IMR-90 (cell line): Measurements from ENCODE around the gene TMEM38B. TPM values are rescaled to one million over a fixed set of nuclear protein-coding genes. Genes with fewer than 3 reads are reported as not detected.

ENCODE experiments used
- ATAC-seq: fragments of 200-7000 bp; cut with Tn5 transposase; 2 replicates; pipeline ENCODE4 v1.9.1; 2020; ENCODE audit warnings: low read depth, mild to moderate bottlenecking, moderate library complexity
- BruUV-seq: library from RNA; stranded (reverse); fragments of 400-500 nt; replicated peaks from 2 replicates; lab custom pipeline; 2021; lab: Mats Ljungman, UMichigan
- CTCF ChIA-PET: fragments of 300-600 bp; formaldehyde crosslinking; extraction: SDS; loops from one replicate; lab custom pipeline; 2021; ENCODE audit warnings: antibody characterized with exemption; lab: Yijun Ruan, JAX
- POLR2A ChIA-PET: fragments of 300-600 bp; sonication (Branson Sonifier 250); formaldehyde crosslinking; loops from one replicate; lab custom pipeline; 2022; ENCODE audit warnings: antibody characterized with exemption; ENCODE audit not compliant: unreplicated experiment; lab: Charles Lee
- DNase-seq: peaks from one replicate; pipeline ENCODE4 v3.0.0; 2013
- H2AFZ ChIP-seq: replicated peaks from 2 replicates; pipeline ENCODE3; 2013; ENCODE audit warnings: low read length, mild to moderate bottlenecking; ENCODE audit not compliant: poor library complexity
- H2AK5ac ChIP-seq: 2 replicates; pipeline ENCODE4 v1.6.1; 2013; ENCODE audit warnings: low read depth, low read length, inconsistent platforms
- H2AK9ac ChIP-seq: replicated peaks from 2 replicates; pipeline ENCODE3; 2013; ENCODE audit warnings: mild to moderate bottlenecking, low read depth, low read length, moderate library complexity; ENCODE audit not compliant: poor library complexity
- H2BK120ac ChIP-seq: 2 replicates; pipeline ENCODE4 v1.6.1; 2013; ENCODE audit warnings: low read depth, low read length, inconsistent platforms
- H2BK15ac ChIP-seq: 3 replicates; pipeline ENCODE4 v1.6.1; 2013; ENCODE audit warnings: low read depth, low read length, inconsistent platforms
- H2BK20ac ChIP-seq: 2 replicates; pipeline ENCODE4 v1.6.1; 2013; ENCODE audit warnings: low read depth, mild to moderate bottlenecking, inconsistent platforms, low read length, moderate library complexity
- H2BK5ac ChIP-seq: 2 replicates; pipeline ENCODE4 v1.6.1; 2013; ENCODE audit warnings: mild to moderate bottlenecking, low read depth, low read length, inconsistent platforms; ENCODE audit not compliant: poor library complexity, severe bottlenecking
- H3K14ac ChIP-seq: replicated peaks from 2 replicates; pipeline ENCODE4 v1.6.1; 2013; ENCODE audit warnings: low read depth, low read length, inconsistent platforms
- H3K18ac ChIP-seq: 2 replicates; pipeline ENCODE4 v1.6.1; 2013; ENCODE audit warnings: low read depth, low read length, control low read depth
- H3K23ac ChIP-seq: 2 replicates; pipeline ENCODE4 v1.6.1; 2013; ENCODE audit warnings: low read depth, low read length, inconsistent platforms
- H3K27ac ChIP-seq: 2 replicates; pipeline ENCODE4 v1.5.1; 2013; ENCODE audit warnings: mild to moderate bottlenecking, control low read depth, low read length; ENCODE audit not compliant: insufficient read depth
- H3K27me3 ChIP-seq: 2 replicates; pipeline ENCODE4 v1.6.1; 2013; ENCODE audit warnings: low read length; ENCODE audit not compliant: control insufficient read depth, insufficient read depth
- H3K36me3 ChIP-seq: 2 replicates; pipeline ENCODE4 v1.6.1; 2013; ENCODE audit warnings: low read length, mixed read lengths; ENCODE audit not compliant: control insufficient read depth, insufficient read depth
- H3K4ac ChIP-seq: 2 replicates; pipeline ENCODE4 v1.6.1; 2013; ENCODE audit warnings: low read depth, low read length, inconsistent platforms
- H3K4me1 ChIP-seq: 2 replicates; pipeline ENCODE4 v1.6.1; 2013; ENCODE audit warnings: low read length, mixed read lengths; ENCODE audit not compliant: control insufficient read depth, insufficient read depth
- H3K4me2 ChIP-seq: 2 replicates; pipeline ENCODE4 v1.6.1; 2013; ENCODE audit warnings: low read depth, mild to moderate bottlenecking, control low read depth, low read length, moderate library complexity
- H3K4me3 ChIP-seq: 2 replicates; pipeline ENCODE4 v1.5.1; 2013; ENCODE audit warnings: low read depth, mild to moderate bottlenecking, control low read depth, low read length, moderate library complexity; ENCODE audit not compliant: insufficient read depth
- H3K56ac ChIP-seq: 2 replicates; pipeline ENCODE4 v1.6.1; 2013; ENCODE audit warnings: low read length, inconsistent platforms; ENCODE audit not compliant: insufficient read depth; ENCODE audit errors: extremely low read depth
- H3K79me1 ChIP-seq, 2 experiments: 2 replicates each; pipeline ENCODE4 v1.6.1; 2013; ENCODE audit warnings: low read length in 2 of 2, inconsistent platforms in 1 of 2, low read depth in 1 of 2
- H3K9ac ChIP-seq: 2 replicates; pipeline ENCODE4 v1.6.1; 2013; ENCODE audit warnings: low read depth, low read length, control low read depth
- H3K9me1 ChIP-seq: 2 replicates; pipeline ENCODE4 v1.6.1; 2013; ENCODE audit warnings: low read length, inconsistent platforms; ENCODE audit not compliant: insufficient read depth
- H3K9me3 ChIP-seq: 2 replicates; pipeline ENCODE4 v1.6.1; 2013; ENCODE audit warnings: low read length; ENCODE audit not compliant: control insufficient read depth, insufficient read depth
- H4K20me1 ChIP-seq: 2 replicates; pipeline ENCODE4 v1.6.1; 2013; ENCODE audit warnings: low read length, inconsistent platforms; ENCODE audit not compliant: insufficient read depth
- H4K5ac ChIP-seq: 2 replicates; pipeline ENCODE4 v1.6.1; 2013; ENCODE audit warnings: mild to moderate bottlenecking, low read depth, low read length, control low read depth
- H4K8ac ChIP-seq, 2 experiments: 2 replicates each; pipeline ENCODE4 v1.6.1; 2013; ENCODE audit warnings: low read depth in 2 of 2, low read length in 2 of 2, control low read depth in 1 of 2, inconsistent platforms in 1 of 2
- H4K91ac ChIP-seq: 2 replicates; pipeline ENCODE4 v1.6.1; 2013; ENCODE audit warnings: low read depth, low read length, inconsistent platforms; ENCODE audit not compliant: insufficient read depth
- BHLHE40 ChIP-seq: fragments of 150-350 bp; IDR thresholded peaks from 2 replicates; pipeline ENCODE4 v1.6.1; 2016; ENCODE audit warnings: mild to moderate bottlenecking, low read depth, low read length
- CEBPB ChIP-seq: IDR thresholded peaks from 2 replicates; pipeline ENCODE4 v1.6.1; 2012; ENCODE audit warnings: low read depth, low read length, improper control_type of control experiment
- CHD1 ChIP-seq: IDR thresholded peaks from 2 replicates; pipeline ENCODE4 v1.6.1; 2012; ENCODE audit warnings: low read depth, low read length, improper control_type of control experiment
- FOS ChIP-seq: fragments of 150-350 bp; IDR thresholded peaks from 2 replicates; pipeline ENCODE4 v1.6.1; 2016; ENCODE audit warnings: low read depth, low read length
- MAFK ChIP-seq: IDR thresholded peaks from 2 replicates; pipeline ENCODE4 v1.6.1; 2012; ENCODE audit warnings: low read depth, low read length, improper control_type of control experiment
- MAZ ChIP-seq: IDR thresholded peaks from 2 replicates; pipeline ENCODE4 v1.6.1; 2012; ENCODE audit warnings: low read depth, mild to moderate bottlenecking, low read length, improper control_type of control experiment, moderate library complexity, borderline replicate concordance
- MXI1 ChIP-seq: IDR thresholded peaks from 2 replicates; pipeline ENCODE4 v1.6.1; 2012; ENCODE audit warnings: low read depth, mild to moderate bottlenecking, low read length, moderate library complexity, borderline replicate concordance
- NFE2L2 ChIP-seq: fragments of 150-350 bp; IDR thresholded peaks from 2 replicates; pipeline ENCODE4 v1.6.1; 2016; ENCODE audit warnings: low read depth, mild to moderate bottlenecking, low read length
- POLR2A ChIP-seq: IDR thresholded peaks from 2 replicates; pipeline ENCODE4 v1.6.1; 2012; ENCODE audit warnings: mild to moderate bottlenecking, low read depth, low read length
- RAD21 ChIP-seq: IDR thresholded peaks from 2 replicates; pipeline ENCODE4 v1.6.1; 2012; ENCODE audit warnings: low read length, improper control_type of control experiment
- RCOR1 ChIP-seq: IDR thresholded peaks from 2 replicates; pipeline ENCODE4 v1.6.1; 2012; ENCODE audit warnings: mild to moderate bottlenecking, low read length, improper control_type of control experiment; ENCODE audit not compliant: insufficient replicate concordance
- RFX5 ChIP-seq: IDR thresholded peaks from 2 replicates; pipeline ENCODE4 v1.8.0; 2012; ENCODE audit warnings: low read depth, mild to moderate bottlenecking, low read length, moderate library complexity
- SMC3 ChIP-seq: fragments of 150-350 bp; IDR thresholded peaks from 2 replicates; pipeline ENCODE4 v1.6.1; 2016; ENCODE audit warnings: low read depth, mild to moderate bottlenecking, antibody characterized with exemption, low read length, moderate library complexity
- WGBS, 2 experiments: methylation state at CpG; one replicate each; pipeline versions ENCODE4 v1.1.5 to v1.1.7; 2013; ENCODE audit warnings: missing lambda C conversion rate in 2 of 2; ENCODE audit not compliant: insufficient read length in 1 of 2; ENCODE audit errors: extremely low coverage in 2 of 2; 5-methylcytosine and 5-hydroxymethylcytosine counted together
- dilution Hi-C: fragments of 300-500 bp; cut with HindIII; formaldehyde crosslinking; loops from one replicate; pipeline ENCODE4 v1.14.3; 2018; ENCODE audit warnings: low sequenced_read_pairs; ENCODE audit not compliant: unreplicated experiment
- in situ Hi-C: fragments of 300-500 bp; cut with MboI; formaldehyde crosslinking; loops from 3 replicates; pipeline ENCODE4 v1.14.3; 2019; ENCODE audit warnings: low sequenced_read_pairs, inconsistent platforms, mixed read lengths
- intact Hi-C: fragments of 100-400 bp; cut with micrococcal nuclease; formaldehyde crosslinking; loops from 2 replicates; pipeline ENCODE4 v1.10.0; 2022
- polyA plus RNA-seq, 3 experiments: library from polyadenylated mRNA; depleted of rRNA; stranded (reverse); fragments of >200 nt; gene quantifications; 2 replicates each; pipeline ENCODE4 v1.2.3, GENCODE V29; 2012; ENCODE audit warnings: low replicate concordance in 1 of 3
- total RNA-seq: library from RNA; depleted of rRNA; stranded (reverse); fragments of >200 nt; gene quantifications from 2 replicates; pipeline ENCODE4 v1.2.3, GENCODE V29; 2012
- TF ChIP-seq, protein P1 (sequence below): fragments of 150-350 bp; IDR thresholded peaks from 2 replicates; pipeline ENCODE4 v1.6.1; 2017; ENCODE audit warnings: mild to moderate bottlenecking, antibody characterized with exemption, low read length, low read depth
- TF ChIP-seq, protein P2 (sequence below): conservative IDR thresholded peaks from 2 replicates; pipeline ENCODE4 v1.5.1; 2012; ENCODE audit warnings: mild to moderate bottlenecking, low read depth, low read length, improper control_type of control experiment
- TF ChIP-seq, protein P3 (sequence below): fragments of 150-350 bp; IDR thresholded peaks from 2 replicates; pipeline ENCODE4 v1.6.1; 2016; ENCODE audit warnings: low read depth, mild to moderate bottlenecking, low read length, moderate library complexity, borderline replicate concordance

Gene TMEM38B
- total and polyA plus RNA-seq, 2 of the 4 experiments (the other 2 are of a cell fraction) = 3.3 to 11.5 TPM

DNA sequence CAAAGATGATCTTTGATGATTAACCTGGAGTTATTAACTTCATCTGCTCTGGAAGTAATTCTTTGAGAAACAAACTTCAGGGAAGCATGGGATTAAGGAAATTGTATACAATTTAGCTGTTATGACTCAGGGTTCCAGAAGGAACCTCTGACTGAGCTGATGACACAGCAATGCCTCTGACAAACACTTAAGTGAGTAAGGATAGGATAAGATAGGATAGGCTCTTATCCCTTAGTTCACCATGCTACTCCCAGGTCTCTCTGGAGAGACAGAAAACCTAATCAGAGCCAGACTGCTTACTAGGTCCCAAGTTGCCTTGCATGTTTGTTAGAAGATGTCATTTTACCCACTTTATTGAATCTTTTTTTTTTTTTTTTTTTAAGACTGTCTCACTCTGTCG lies 12.6 kb upstream of the TMEM38B start:
- no peaks in the 10 kb centered on the region for H3K79me1 ChIP-seq
- POLR2A ChIA-PET = no interaction called here
- no CpG with 5 or more reads among the region's 1 CpG for WGBS, 2 experiments
- H2AK5ac ChIP-seq = no peak overlapping the region
- no peaks in the 10 kb centered on the region for H4K20me1 ChIP-seq
- no peak overlapping the region for H2BK20ac ChIP-seq
- peak; percentile 86 for DNase-seq
- dilution Hi-C loops = no loop called here
- TF ChIP-seq SMC3 (no peak), MAFK (peak; percentile 37; the same call in 1 of the 2 replicates), MAZ (no peak), RAD21 (no peak), RFX5 (no peak), CEBPB (no peak), MXI1 (no peak), CHD1 (no peak), BHLHE40 (no peak), FOS (peak; percentile 36; the same call in 1 of the 2 replicates), NFE2L2 (no peak), RCOR1 (no peak), POLR2A (no peak)
- TF ChIP-seq, protein P1, sequence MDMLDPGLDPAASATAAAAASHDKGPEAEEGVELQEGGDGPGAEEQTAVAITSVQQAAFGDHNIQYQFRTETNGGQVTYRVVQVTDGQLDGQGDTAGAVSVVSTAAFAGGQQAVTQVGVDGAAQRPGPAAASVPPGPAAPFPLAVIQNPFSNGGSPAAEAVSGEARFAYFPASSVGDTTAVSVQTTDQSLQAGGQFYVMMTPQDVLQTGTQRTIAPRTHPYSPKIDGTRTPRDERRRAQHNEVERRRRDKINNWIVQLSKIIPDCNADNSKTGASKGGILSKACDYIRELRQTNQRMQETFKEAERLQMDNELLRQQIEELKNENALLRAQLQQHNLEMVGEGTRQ = no peak
- TF ChIP-seq, protein P2, sequence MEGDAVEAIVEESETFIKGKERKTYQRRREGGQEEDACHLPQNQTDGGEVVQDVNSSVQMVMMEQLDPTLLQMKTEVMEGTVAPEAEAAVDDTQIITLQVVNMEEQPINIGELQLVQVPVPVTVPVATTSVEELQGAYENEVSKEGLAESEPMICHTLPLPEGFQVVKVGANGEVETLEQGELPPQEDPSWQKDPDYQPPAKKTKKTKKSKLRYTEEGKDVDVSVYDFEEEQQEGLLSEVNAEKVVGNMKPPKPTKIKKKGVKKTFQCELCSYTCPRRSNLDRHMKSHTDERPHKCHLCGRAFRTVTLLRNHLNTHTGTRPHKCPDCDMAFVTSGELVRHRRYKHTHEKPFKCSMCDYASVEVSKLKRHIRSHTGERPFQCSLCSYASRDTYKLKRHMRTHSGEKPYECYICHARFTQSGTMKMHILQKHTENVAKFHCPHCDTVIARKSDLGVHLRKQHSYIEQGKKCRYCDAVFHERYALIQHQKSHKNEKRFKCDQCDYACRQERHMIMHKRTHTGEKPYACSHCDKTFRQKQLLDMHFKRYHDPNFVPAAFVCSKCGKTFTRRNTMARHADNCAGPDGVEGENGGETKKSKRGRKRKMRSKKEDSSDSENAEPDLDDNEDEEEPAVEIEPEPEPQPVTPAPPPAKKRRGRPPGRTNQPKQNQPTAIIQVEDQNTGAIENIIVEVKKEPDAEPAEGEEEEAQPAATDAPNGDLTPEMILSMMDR = no peak
- TF ChIP-seq, protein P3, sequence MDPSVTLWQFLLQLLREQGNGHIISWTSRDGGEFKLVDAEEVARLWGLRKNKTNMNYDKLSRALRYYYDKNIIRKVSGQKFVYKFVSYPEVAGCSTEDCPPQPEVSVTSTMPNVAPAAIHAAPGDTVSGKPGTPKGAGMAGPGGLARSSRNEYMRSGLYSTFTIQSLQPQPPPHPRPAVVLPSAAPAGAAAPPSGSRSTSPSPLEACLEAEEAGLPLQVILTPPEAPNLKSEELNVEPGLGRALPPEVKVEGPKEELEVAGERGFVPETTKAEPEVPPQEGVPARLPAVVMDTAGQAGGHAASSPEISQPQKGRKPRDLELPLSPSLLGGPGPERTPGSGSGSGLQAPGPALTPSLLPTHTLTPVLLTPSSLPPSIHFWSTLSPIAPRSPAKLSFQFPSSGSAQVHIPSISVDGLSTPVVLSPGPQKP = no peak
- no peak overlapping the region for H3K56ac ChIP-seq
- H4K5ac ChIP-seq = no peak overlapping the region
- H2AK9ac ChIP-seq = no peak overlapping the region
- in situ Hi-C loops = no loop called here
- no peak overlapping the region for H2BK120ac ChIP-seq
- no peak overlapping the region for H3K4me2 ChIP-seq
- H3K23ac ChIP-seq = no peak overlapping the region
- no peaks in the 10 kb centered on the region for H3K9me3 ChIP-seq
- BruUV-seq = no TSS peak
- H4K8ac ChIP-seq = no peak overlapping the region
- H3K9ac ChIP-seq = no peak overlapping the region
- H3K36me3 ChIP-seq = no peaks in the 10 kb centered on the region
- CTCF ChIA-PET = interaction anchor here (1.3 kb wide), 1 partner anchor 9 kb away, joined by 5 read pairs; no protein-coding TSS in a partner anchor
- H2BK15ac ChIP-seq = no peak overlapping the region
- intact Hi-C loops = no loop called here
- H3K18ac ChIP-seq = no peak overlapping the region
- H2BK5ac ChIP-seq = no peak overlapping the region
- no peak overlapping the region for H2AFZ ChIP-seq
- no peak overlapping the region for H3K4me3 ChIP-seq
- H3K9me1 ChIP-seq = no peaks in the 10 kb centered on the region
- no peak overlapping the region for H3K4ac ChIP-seq
- peak; percentile 98 for ATAC-seq
- no peak overlapping the region for H3K14ac ChIP-seq
- no peaks in the 10 kb centered on the region for H3K4me1 ChIP-seq
- H3K27ac ChIP-seq = no peak overlapping the region
- no peak overlapping the region for H4K91ac ChIP-seq
- H3K27me3 ChIP-seq = peaks cover 5% of the 10 kb centered on the region
